GM23338 (cell line): ENCODE data around the gene NDST3. TPM values are rescaled to one million over a fixed set of nuclear protein-coding genes. Genes with fewer than 3 reads are reported as not detected.

Experiments
- ATAC-seq: fragments of 200-7000 bp; cut with Tn5 transposase; 3 replicates; pipeline ENCODE4 v1.9.1; 2020
- DNase-seq: peaks from one replicate; pipeline ENCODE4 v3.0.0-alpha.2; 2015; ENCODE audit warnings: low spot score
- H2AFZ ChIP-seq: fragments of 200-600 bp; sonication (generic); 2 replicates; pipeline ENCODE4 v1.8.0; 2016; ENCODE audit warnings: antibody characterized with exemption, mild to moderate bottlenecking, moderate library complexity
- H3F3A ChIP-seq: fragments of 200-600 bp; sonication (generic); replicated peaks from 2 replicates; pipeline ENCODE4 v1.8.0; 2017; ENCODE audit warnings: antibody characterized with exemption, mixed run types, low read depth
- H3K27ac ChIP-seq: fragments of 200-600 bp; sonication (generic); 2 replicates; pipeline ENCODE4 v1.6.1; 2016; ENCODE audit warnings: low read depth
- H3K27me3 ChIP-seq: fragments of 200-600 bp; sonication (generic); 2 replicates; pipeline ENCODE4 v1.8.0; 2016; ENCODE audit warnings: mild to moderate bottlenecking, mixed run types, moderate library complexity; ENCODE audit not compliant: insufficient read depth
- H3K36me3 ChIP-seq: fragments of 200-600 bp; sonication (generic); 2 replicates; pipeline ENCODE4 v1.8.0; 2016; ENCODE audit warnings: mild to moderate bottlenecking; ENCODE audit not compliant: insufficient read depth
- H3K4me1 ChIP-seq: fragments of 200-600 bp; sonication (generic); 2 replicates; pipeline ENCODE4 v1.8.0; 2016; ENCODE audit warnings: mild to moderate bottlenecking, moderate library complexity; ENCODE audit not compliant: insufficient read depth
- H3K4me2 ChIP-seq: fragments of 200-600 bp; sonication (generic); 2 replicates; pipeline ENCODE4 v1.7.1; 2017; ENCODE audit warnings: mixed run types
- H3K4me3 ChIP-seq: fragments of 200-600 bp; sonication (generic); 2 replicates; pipeline ENCODE4 v1.6.1; 2016; ENCODE audit warnings: mixed run types
- H3K79me2 ChIP-seq: fragments of 200-600 bp; sonication (generic); replicated peaks from 2 replicates; pipeline ENCODE4 v1.8.0; 2017; ENCODE audit warnings: mild to moderate bottlenecking; ENCODE audit not compliant: insufficient read depth
- H3K9me2 ChIP-seq: fragments of 200-600 bp; sonication (generic); 2 replicates; pipeline ENCODE4 v1.8.0; 2017; ENCODE audit not compliant: insufficient read depth
- H4K20me1 ChIP-seq: fragments of 200-600 bp; sonication (generic); replicated peaks from 2 replicates; pipeline ENCODE4 v1.8.0; 2017; ENCODE audit warnings: mild to moderate bottlenecking; ENCODE audit not compliant: insufficient read depth
- H3K27ac Mint-ChIP-seq: 2 replicates; pipeline ENCODE4 v1.8.0; 2020; ENCODE audit warnings: inconsistent platforms, mild to moderate bottlenecking, moderate library complexity, mixed read lengths
- H3K27me3 Mint-ChIP-seq: 3 replicates; pipeline ENCODE4 v1.8.0; 2022; ENCODE audit warnings: low read depth, mild to moderate bottlenecking, moderate library complexity, mixed read lengths, inconsistent platforms; ENCODE audit not compliant: insufficient read depth, poor library complexity
- H3K36me3 Mint-ChIP-seq: 3 replicates; pipeline ENCODE4 v1.8.0; 2021; ENCODE audit warnings: low read depth, mild to moderate bottlenecking, inconsistent platforms, moderate library complexity, mixed read lengths
- H3K4me1 Mint-ChIP-seq: 3 replicates; pipeline ENCODE4 v1.8.0; 2020; ENCODE audit warnings: mild to moderate bottlenecking, inconsistent platforms, mixed read lengths
- H3K4me3 Mint-ChIP-seq: 3 replicates; pipeline ENCODE4 v1.8.0; 2021; ENCODE audit warnings: moderate library complexity, mild to moderate bottlenecking, inconsistent platforms, mixed read lengths
- H3K9me3 Mint-ChIP-seq: 3 replicates; pipeline ENCODE4 v1.8.0; 2020; ENCODE audit warnings: moderate library complexity, mild to moderate bottlenecking, inconsistent platforms, mixed read lengths
- CREB1 ChIP-seq: fragments of 250-450 bp; sonication (Bioruptor Pico); IDR thresholded peaks from 2 replicates; pipeline ENCODE4 v1.5.0; 2020; ENCODE audit warnings: low read depth, mild to moderate bottlenecking, moderate library complexity
- EZH2 ChIP-seq: fragments of 200-600 bp; sonication (generic); IDR thresholded peaks from one replicate; pipeline ENCODE4 v1.8.0; 2017; ENCODE audit warnings: antibody characterized with exemption, mild to moderate bottlenecking, low read depth; ENCODE audit not compliant: unreplicated experiment
- EZH2phosphoT487 ChIP-seq: fragments of 200-600 bp; sonication (generic); IDR thresholded peaks from one replicate; pipeline ENCODE4 v1.8.1; 2018; ENCODE audit warnings: antibody characterized with exemption; ENCODE audit not compliant: unreplicated experiment
- JUNB ChIP-seq: IDR thresholded peaks from one replicate; pipeline ENCODE4 v1.6.1; 2016; ENCODE audit warnings: antibody characterized with exemption; ENCODE audit not compliant: unreplicated experiment
- NANOG ChIP-seq: IDR thresholded peaks from 2 replicates; pipeline ENCODE4 v1.6.1; 2016; ENCODE audit warnings: antibody characterized with exemption, borderline replicate concordance
- POLR2AphosphoS5 ChIP-seq: IDR thresholded peaks from 2 replicates; pipeline ENCODE4 v1.6.1; 2016; ENCODE audit warnings: antibody characterized with exemption, low read depth
- STAT1 ChIP-seq: IDR thresholded peaks from one replicate; pipeline ENCODE4 v1.6.1; 2016; ENCODE audit warnings: antibody characterized with exemption; ENCODE audit not compliant: unreplicated experiment
- ZNF114 ChIP-seq: fragments of 250-450 bp; sonication (Bioruptor Pico); IDR thresholded peaks from 2 replicates; pipeline ENCODE4 v1.5.0; 2020; ENCODE audit warnings: mild to moderate bottlenecking, moderate library complexity
- ZNF331 ChIP-seq: fragments of 250-450 bp; sonication (Bioruptor Pico); IDR thresholded peaks from 2 replicates; pipeline ENCODE4 v1.5.0; 2020; ENCODE audit warnings: low read depth, mild to moderate bottlenecking, moderate library complexity
- polyA plus RNA-seq: library from polyadenylated mRNA; unstranded; fragments of >200 nt; fragmentation: Nextera tagmentation; extraction: Ambion mirVana; gene quantifications from 2 replicates; pipeline ENCODE4 v1.2.1, GENCODE V29; 2016
- total RNA-seq: library from RNA; depleted of rRNA; stranded (reverse); fragments of >200 nt; shearing (Covaris generic); gene quantifications from 2 replicates; pipeline ENCODE4 v1.2.3, GENCODE V29; 2014
- TF ChIP-seq, protein P1 (sequence below): IDR thresholded peaks from 2 replicates; pipeline ENCODE4 v1.6.1; 2016; ENCODE audit warnings: antibody characterized with exemption
- TF ChIP-seq, protein P2 (sequence below), 2 experiments: fragments of 200-600 bp in 1 of 2; sonication (generic) in 1 of 2; conservative IDR thresholded peaks; 2 replicates each; pipeline versions ENCODE4 v1.5.1 to v1.6.1; 2016 to 2017; ENCODE audit warnings: antibody characterized with exemption in 2 of 2, low read depth in 2 of 2, mild to moderate bottlenecking in 2 of 2, moderate library complexity in 1 of 2
- TF ChIP-seq, protein P3 (sequence below): IDR thresholded peaks from one replicate; pipeline ENCODE4 v1.6.1; 2018; ENCODE audit warnings: antibody characterized with exemption; ENCODE audit not compliant: unreplicated experiment

Gene NDST3
- total and polyA plus RNA-seq, 2 experiments from 2014 or later = 0.19 to 0.56 TPM

DNA sequence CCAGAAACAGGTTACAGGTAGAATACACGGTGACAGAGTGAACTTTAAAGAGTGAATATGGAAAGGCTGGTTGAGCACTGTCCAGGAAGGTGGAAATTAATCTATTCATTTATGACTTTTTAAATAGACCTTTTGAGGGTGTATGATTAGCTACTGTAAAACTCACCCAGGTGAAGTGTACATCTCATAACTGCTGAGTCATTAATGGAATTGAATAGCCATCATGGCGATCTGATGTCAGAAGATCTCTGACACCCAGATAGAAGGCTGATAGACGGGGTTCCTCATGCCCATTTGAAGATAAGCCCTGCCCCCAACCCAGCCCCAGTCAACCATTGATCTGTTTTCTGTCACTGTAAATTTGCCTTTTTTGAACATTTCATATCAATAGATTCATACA lies 234.5 kb downstream of the NDST3 start (continued):
- no peak for TF ChIP-seq EZH2phosphoT487
- TF ChIP-seq ZNF114 = no peak
- TF ChIP-seq JUNB = no peak
- TF ChIP-seq, protein P1, sequence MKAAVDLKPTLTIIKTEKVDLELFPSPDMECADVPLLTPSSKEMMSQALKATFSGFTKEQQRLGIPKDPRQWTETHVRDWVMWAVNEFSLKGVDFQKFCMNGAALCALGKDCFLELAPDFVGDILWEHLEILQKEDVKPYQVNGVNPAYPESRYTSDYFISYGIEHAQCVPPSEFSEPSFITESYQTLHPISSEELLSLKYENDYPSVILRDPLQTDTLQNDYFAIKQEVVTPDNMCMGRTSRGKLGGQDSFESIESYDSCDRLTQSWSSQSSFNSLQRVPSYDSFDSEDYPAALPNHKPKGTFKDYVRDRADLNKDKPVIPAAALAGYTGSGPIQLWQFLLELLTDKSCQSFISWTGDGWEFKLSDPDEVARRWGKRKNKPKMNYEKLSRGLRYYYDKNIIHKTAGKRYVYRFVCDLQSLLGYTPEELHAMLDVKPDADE = no peak

DNA sequence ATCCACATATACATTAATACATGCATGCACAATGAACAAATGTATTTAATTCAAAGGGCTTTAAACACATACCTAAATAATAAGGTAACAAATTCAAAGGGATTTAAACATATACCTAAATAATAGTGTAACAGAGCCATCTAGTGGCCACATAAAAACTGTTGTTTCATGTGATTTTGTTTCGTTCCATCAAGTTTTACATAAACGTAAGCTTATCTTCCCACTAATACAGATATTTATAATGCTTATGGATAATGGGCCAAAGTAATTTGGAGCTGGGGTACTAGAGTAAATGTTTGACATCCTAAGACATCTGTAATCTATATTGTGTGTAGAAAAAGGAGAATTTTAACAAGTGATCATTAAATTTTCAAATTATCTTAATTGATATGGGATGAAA lies 236.2 kb downstream of the NDST3 start:
- H3K9me2 ChIP-seq = no peaks in the 10 kb centered on the region
- Mint-ChIP-seq H3K27ac (no peak overlapping the region), H3K27me3 (peaks cover 9% of the 10 kb centered on the region), H3K4me1 (no peaks in the 10 kb centered on the region), H3K36me3 (no peaks in the 10 kb centered on the region), H3K4me3 (no peak overlapping the region), H3K9me3 (no peaks in the 10 kb centered on the region)
- H3K4me1 ChIP-seq = no peaks in the 10 kb centered on the region
- TF ChIP-seq POLR2AphosphoS5 (no peak), ZNF114 (no peak)
- TF ChIP-seq, protein P2, sequence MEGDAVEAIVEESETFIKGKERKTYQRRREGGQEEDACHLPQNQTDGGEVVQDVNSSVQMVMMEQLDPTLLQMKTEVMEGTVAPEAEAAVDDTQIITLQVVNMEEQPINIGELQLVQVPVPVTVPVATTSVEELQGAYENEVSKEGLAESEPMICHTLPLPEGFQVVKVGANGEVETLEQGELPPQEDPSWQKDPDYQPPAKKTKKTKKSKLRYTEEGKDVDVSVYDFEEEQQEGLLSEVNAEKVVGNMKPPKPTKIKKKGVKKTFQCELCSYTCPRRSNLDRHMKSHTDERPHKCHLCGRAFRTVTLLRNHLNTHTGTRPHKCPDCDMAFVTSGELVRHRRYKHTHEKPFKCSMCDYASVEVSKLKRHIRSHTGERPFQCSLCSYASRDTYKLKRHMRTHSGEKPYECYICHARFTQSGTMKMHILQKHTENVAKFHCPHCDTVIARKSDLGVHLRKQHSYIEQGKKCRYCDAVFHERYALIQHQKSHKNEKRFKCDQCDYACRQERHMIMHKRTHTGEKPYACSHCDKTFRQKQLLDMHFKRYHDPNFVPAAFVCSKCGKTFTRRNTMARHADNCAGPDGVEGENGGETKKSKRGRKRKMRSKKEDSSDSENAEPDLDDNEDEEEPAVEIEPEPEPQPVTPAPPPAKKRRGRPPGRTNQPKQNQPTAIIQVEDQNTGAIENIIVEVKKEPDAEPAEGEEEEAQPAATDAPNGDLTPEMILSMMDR (conservative IDR thresholded peaks at IDR 0.05; ENCODE audit: low read depth in 2 of 2) = peak; percentile 60 to 81
- TF ChIP-seq, protein P1 = no peak
- ATAC-seq (no peak), DNase-seq (peak; percentile 78)
- H3K27ac ChIP-seq = no peak overlapping the region
- no peak overlapping the region for H3K4me3 ChIP-seq
- no peak overlapping the region for H3K4me2 ChIP-seq
- no peak overlapping the region for H2AFZ ChIP-seq
- no peaks in the 10 kb centered on the region for H3K36me3 ChIP-seq
- no peaks in the 10 kb centered on the region for H3K27me3 ChIP-seq
- H3F3A ChIP-seq = no peaks in the 10 kb centered on the region
- no peaks in the 10 kb centered on the region for H4K20me1 ChIP-seq
- no peaks in the 10 kb centered on the region for H3K79me2 ChIP-seq

DNA sequence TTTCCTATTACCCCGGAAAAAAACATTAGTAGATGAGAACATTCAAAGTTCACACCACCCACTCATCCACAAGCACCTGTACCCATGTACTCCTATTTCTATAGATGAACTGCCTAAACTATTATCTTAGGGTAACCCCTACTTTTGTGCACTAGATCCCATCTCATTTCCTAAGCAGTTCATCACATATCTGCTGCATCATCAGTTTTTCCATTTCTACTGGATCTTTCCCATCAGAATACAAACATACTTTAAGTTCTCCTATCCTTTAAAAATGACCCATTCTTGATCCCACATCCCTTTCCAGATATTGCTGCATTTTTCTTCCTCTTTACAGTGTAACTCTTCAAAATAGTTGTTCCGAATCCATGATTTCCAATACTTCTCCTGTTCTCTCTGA lies 237.5 kb downstream of the NDST3 start:
- Mint-ChIP-seq H3K9me3 (no peaks in the 10 kb centered on the region), H3K4me3 (no peak overlapping the region), H3K27me3 (peaks cover 3% of the 10 kb centered on the region), H3K4me1 (no peaks in the 10 kb centered on the region), H3K27ac (no peak overlapping the region), H3K36me3 (no peaks in the 10 kb centered on the region)
- Histone ChIP-seq H3K4me2 (no peak overlapping the region), H3K4me1 (no peaks in the 10 kb centered on the region), H3F3A (no peaks in the 10 kb centered on the region), H3K4me3 (no peak overlapping the region), H3K27me3 (no peaks in the 10 kb centered on the region), H4K20me1 (no peaks in the 10 kb centered on the region), H2AFZ (no peak overlapping the region), H3K9me2 (no peaks in the 10 kb centered on the region), H3K27ac (no peak overlapping the region), H3K79me2 (no peaks in the 10 kb centered on the region), H3K36me3 (no peaks in the 10 kb centered on the region)
- DNase-seq (no peak), ATAC-seq (no peak)
- TF ChIP-seq, protein P1 = no peak
- TF ChIP-seq POLR2AphosphoS5 (no peak), ZNF114 (no peak), EZH2 (no peak), NANOG (no peak), ZNF331 (CRISPR knock-in tag) (no peak), JUNB (no peak), EZH2phosphoT487 (no peak), STAT1 (no peak), CREB1 (no peak)
- TF ChIP-seq, protein P3, sequence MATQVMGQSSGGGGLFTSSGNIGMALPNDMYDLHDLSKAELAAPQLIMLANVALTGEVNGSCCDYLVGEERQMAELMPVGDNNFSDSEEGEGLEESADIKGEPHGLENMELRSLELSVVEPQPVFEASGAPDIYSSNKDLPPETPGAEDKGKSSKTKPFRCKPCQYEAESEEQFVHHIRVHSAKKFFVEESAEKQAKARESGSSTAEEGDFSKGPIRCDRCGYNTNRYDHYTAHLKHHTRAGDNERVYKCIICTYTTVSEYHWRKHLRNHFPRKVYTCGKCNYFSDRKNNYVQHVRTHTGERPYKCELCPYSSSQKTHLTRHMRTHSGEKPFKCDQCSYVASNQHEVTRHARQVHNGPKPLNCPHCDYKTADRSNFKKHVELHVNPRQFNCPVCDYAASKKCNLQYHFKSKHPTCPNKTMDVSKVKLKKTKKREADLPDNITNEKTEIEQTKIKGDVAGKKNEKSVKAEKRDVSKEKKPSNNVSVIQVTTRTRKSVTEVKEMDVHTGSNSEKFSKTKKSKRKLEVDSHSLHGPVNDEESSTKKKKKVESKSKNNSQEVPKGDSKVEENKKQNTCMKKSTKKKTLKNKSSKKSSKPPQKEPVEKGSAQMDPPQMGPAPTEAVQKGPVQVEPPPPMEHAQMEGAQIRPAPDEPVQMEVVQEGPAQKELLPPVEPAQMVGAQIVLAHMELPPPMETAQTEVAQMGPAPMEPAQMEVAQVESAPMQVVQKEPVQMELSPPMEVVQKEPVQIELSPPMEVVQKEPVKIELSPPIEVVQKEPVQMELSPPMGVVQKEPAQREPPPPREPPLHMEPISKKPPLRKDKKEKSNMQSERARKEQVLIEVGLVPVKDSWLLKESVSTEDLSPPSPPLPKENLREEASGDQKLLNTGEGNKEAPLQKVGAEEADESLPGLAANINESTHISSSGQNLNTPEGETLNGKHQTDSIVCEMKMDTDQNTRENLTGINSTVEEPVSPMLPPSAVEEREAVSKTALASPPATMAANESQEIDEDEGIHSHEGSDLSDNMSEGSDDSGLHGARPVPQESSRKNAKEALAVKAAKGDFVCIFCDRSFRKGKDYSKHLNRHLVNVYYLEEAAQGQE = no peak
